ENCODE results near the gene KCNQ1. TPM values are rescaled to one million over a fixed set of nuclear protein-coding genes. Genes with fewer than 3 reads are reported as not detected.

KCNQ1 gene
- total RNA-seq, 1 experiment from 2014 or later = 1.0 TPM

DNA sequence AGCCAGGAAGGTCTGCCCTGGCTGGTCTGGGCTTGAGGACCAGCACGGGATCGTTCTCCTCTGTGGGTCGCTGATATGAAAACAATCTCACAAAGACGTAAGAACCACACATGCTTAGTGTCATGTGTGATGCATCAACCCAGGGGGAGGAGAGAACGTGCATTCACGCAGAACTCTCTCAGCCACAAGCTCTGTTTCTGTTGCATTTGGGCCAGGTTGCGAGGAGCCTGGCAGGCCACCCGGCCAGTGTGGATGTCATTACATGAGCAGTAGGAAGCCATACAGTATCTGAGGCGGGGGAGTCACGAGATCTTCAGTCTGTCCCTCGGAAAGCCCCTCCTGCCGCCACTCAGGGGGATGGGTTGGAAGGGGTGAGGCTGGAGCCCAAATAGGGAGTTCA, 308.1 kb downstream of the KCNQ1 start:
- intact Hi-C loops (cut with micrococcal nuclease; ENCODE audit: unreplicated experiment) = no loop called here

DNA sequence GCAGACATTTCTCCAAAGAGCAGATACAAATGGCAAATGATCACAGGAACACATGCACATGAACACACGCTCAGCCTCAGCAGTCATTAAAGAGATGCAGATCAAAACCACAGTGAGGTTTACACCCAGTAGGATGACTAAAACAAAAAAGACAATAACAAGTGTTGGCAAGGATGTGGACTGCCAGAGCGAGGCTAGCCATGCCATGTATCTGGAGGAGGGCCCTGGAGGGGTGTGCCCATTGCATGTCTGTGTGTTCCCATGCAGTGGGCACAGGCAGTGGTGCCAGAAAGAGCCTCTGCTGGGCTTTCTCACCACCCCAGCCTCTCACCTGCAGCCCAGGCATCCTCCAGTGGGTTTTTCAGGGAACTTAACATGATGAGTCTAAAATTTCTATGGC, 309.2 kb downstream of the KCNQ1 start:
- Mint-ChIP-seq H3K27ac (ENCODE audit: unreplicated experiment) (no peak overlapping the region), H3K4me1 (ENCODE audit: low read depth, unreplicated experiment) (no peaks in the 10 kb centered on the region), H3K9me3 (ENCODE audit: unreplicated experiment) (peaks cover 10% of the 10 kb centered on the region), H3K27me3 (ENCODE audit: insufficient read depth, unreplicated experiment) (no peaks in the 10 kb centered on the region), H3K4me3 (ENCODE audit: unreplicated experiment) (no peak overlapping the region), H3K36me3 (ENCODE audit: insufficient read depth, unreplicated experiment) (no peaks in the 10 kb centered on the region)
- TF ChIP-seq CTCF (IDR thresholded peaks at IDR 0.05; ENCODE audit: insufficient read depth in 1 of 2, low read depth in 1 of 2, low read length in 1 of 2, severe bottlenecking in 1 of 2, unreplicated experiment in 1 of 2) = no peak
- no peaks in the 10 kb centered on the region for H3K27me3 ChIP-seq (replicated peaks; ENCODE audit: control insufficient read depth, insufficient read depth, low read length)
- intact Hi-C loops (cut with micrococcal nuclease; ENCODE audit: unreplicated experiment) = no loop called here
- no peak overlapping the region for H3K4me3 ChIP-seq (ENCODE audit: low read depth, low read length)
- peaks cover 7% of the 10 kb centered on the region; the same call in 1 of the 2 replicates for H3K9me3 ChIP-seq
- H3K36me3 ChIP-seq (ENCODE audit: control insufficient read depth, insufficient read depth, low read length) = no peaks in the 10 kb centered on the region
- ChIA-PET POLR2A (no interaction called here), CTCF (no interaction called here)
- no peak for DNase-seq
- H3K4me1 ChIP-seq = peaks cover 5% of the 10 kb centered on the region; the same call in 1 of the 2 replicates
- BruUV-seq (replicated peaks) = no TSS peak

More for the DNA sequence above, 308.1 kb downstream of the KCNQ1 start:
- no peak for TF ChIP-seq CTCF (IDR thresholded peaks at IDR 0.05; ENCODE audit: insufficient read depth in 1 of 2, low read depth in 1 of 2, low read length in 1 of 2, severe bottlenecking in 1 of 2, unreplicated experiment in 1 of 2)
- Mint-ChIP-seq H3K27ac (ENCODE audit: unreplicated experiment) (no peak overlapping the region), H3K36me3 (ENCODE audit: insufficient read depth, unreplicated experiment) (no peaks in the 10 kb centered on the region), H3K4me3 (ENCODE audit: unreplicated experiment) (no peak overlapping the region), H3K27me3 (ENCODE audit: insufficient read depth, unreplicated experiment) (no peaks in the 10 kb centered on the region), H3K4me1 (ENCODE audit: low read depth, unreplicated experiment) (no peaks in the 10 kb centered on the region), H3K9me3 (ENCODE audit: unreplicated experiment) (peaks cover 4% of the 10 kb centered on the region)
- peaks cover 5% of the 10 kb centered on the region; the same call in 1 of the 2 replicates for H3K4me1 ChIP-seq
- ChIA-PET POLR2A (no interaction called here), CTCF (no interaction called here)
- no peaks in the 10 kb centered on the region for H3K27me3 ChIP-seq (replicated peaks; ENCODE audit: control insufficient read depth, insufficient read depth, low read length)
- DNase-seq = peak in 1 of 2 experiments; percentile 10
- H3K36me3 ChIP-seq (ENCODE audit: control insufficient read depth, insufficient read depth, low read length) = no peaks in the 10 kb centered on the region
- H3K9me3 ChIP-seq = peaks cover 7% of the 10 kb centered on the region; the same call in 1 of the 2 replicates
- BruUV-seq (replicated peaks) = no TSS peak
- no peak overlapping the region for H3K4me3 ChIP-seq (ENCODE audit: low read depth, low read length)

DNA sequence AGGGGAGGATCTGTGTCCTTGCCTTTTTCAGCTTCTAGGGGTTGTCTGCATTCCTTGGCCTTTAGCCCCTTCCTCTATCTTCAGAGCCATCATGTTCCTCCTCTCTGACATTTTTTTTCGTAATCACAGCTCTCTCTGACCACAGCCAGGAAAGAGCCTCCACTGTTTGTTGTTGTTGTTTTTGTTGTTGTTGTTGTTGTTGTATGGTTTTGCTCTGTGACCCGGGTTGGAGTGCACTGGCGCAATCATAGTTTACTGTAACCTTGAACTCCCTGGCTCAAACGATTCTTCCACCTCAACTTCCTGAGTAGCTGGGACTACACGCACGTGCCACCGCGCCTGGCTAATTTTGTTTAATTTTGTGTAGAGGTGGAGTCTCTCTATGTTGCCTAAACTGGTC, 310.3 kb downstream of the KCNQ1 start:
- Mint-ChIP-seq H3K4me3 (ENCODE audit: unreplicated experiment) (no peak overlapping the region), H3K4me1 (ENCODE audit: low read depth, unreplicated experiment) (no peaks in the 10 kb centered on the region), H3K36me3 (ENCODE audit: insufficient read depth, unreplicated experiment) (no peaks in the 10 kb centered on the region), H3K27ac (ENCODE audit: unreplicated experiment) (no peak overlapping the region), H3K27me3 (ENCODE audit: insufficient read depth, unreplicated experiment) (no peaks in the 10 kb centered on the region), H3K9me3 (ENCODE audit: unreplicated experiment) (peaks cover 10% of the 10 kb centered on the region)
- H3K9me3 ChIP-seq = peaks cover 7% of the 10 kb centered on the region; the same call in 1 of the 2 replicates
- POLR2A ChIA-PET = interaction anchor here (0.6 kb wide), 1 partner anchor 102 kb away, joined by 3 read pairs; no protein-coding TSS in a partner anchor
- TF ChIP-seq CTCF (IDR thresholded peaks at IDR 0.05; ENCODE audit: insufficient read depth in 1 of 2, low read depth in 1 of 2, low read length in 1 of 2, severe bottlenecking in 1 of 2, unreplicated experiment in 1 of 2) = no peak
- intact Hi-C loops (cut with micrococcal nuclease; ENCODE audit: unreplicated experiment) = no loop called here
- no peaks in the 10 kb centered on the region for H3K27me3 ChIP-seq (replicated peaks; ENCODE audit: control insufficient read depth, insufficient read depth, low read length)
- no peak overlapping the region for H3K4me3 ChIP-seq (ENCODE audit: low read depth, low read length)
- no TSS peak for BruUV-seq (replicated peaks)
- no peak for DNase-seq
- no peaks in the 10 kb centered on the region for H3K36me3 ChIP-seq (ENCODE audit: control insufficient read depth, insufficient read depth, low read length)
- H3K4me1 ChIP-seq = peaks cover 5% of the 10 kb centered on the region; the same call in 1 of the 2 replicates
- CTCF ChIA-PET = no interaction called here

Data from Caco-2 (cell line).